Panc1 (cell line): ENCODE data around the gene PTPN2. TPM values are rescaled to one million over a fixed set of nuclear protein-coding genes. Genes with fewer than 3 reads are reported as not detected.

Source experiments
- ATAC-seq: fragments of 200-7000 bp; cut with Tn5 transposase; 2 replicates; pipeline ENCODE4 v1.9.1; 2020; ENCODE audit warnings: mild to moderate bottlenecking, moderate library complexity
- BruUV-seq: library from RNA; stranded (reverse); fragments of 400-500 nt; replicated peaks from 2 replicates; lab custom pipeline; 2021; lab: Mats Ljungman, UMichigan
- CTCF ChIA-PET: fragments of 300-600 bp; sonication (Branson Sonifier 250); formaldehyde crosslinking; loops from one replicate; lab custom pipeline; 2022; ENCODE audit warnings: antibody characterized with exemption; lab: Charles Lee
- POLR2A ChIA-PET: fragments of 300-600 bp; sonication (Branson Sonifier 250); formaldehyde crosslinking; loops from one replicate; lab custom pipeline; 2022; ENCODE audit warnings: antibody characterized with exemption; lab: Charles Lee
- DNase-seq: peaks from one replicate; pipeline ENCODE4 v3.0.0-alpha.2; 2010; ENCODE audit warnings: low read depth, low spot score
- H3K27ac ChIP-seq: 2 replicates; pipeline ENCODE4 v1.5.1; 2011; ENCODE audit warnings: mild to moderate bottlenecking, low read length, inconsistent platforms
- H3K27me3 ChIP-seq: fragments of 200-500 bp; sonication (Bioruptor generic); 2 replicates; pipeline ENCODE4 v1.6.0; 2014; ENCODE audit warnings: low read length, inconsistent platforms; ENCODE audit not compliant: control insufficient read depth, insufficient read depth
- H3K36me3 ChIP-seq: fragments of 200-500 bp; sonication (Bioruptor generic); 2 replicates; pipeline ENCODE4 v1.5.1; 2014; ENCODE audit warnings: inconsistent platforms, mild to moderate bottlenecking, low read length, moderate library complexity; ENCODE audit not compliant: control insufficient read depth, insufficient read depth
- H3K4me1 ChIP-seq: 2 replicates; pipeline ENCODE4 v1.5.1; 2011; ENCODE audit warnings: inconsistent platforms, mild to moderate bottlenecking, low read length, moderate library complexity; ENCODE audit not compliant: control insufficient read depth, insufficient read depth
- H3K4me3 ChIP-seq, 2 experiments: 2 replicates each; pipeline ENCODE4 v1.5.1; 2011 to 2012; ENCODE audit warnings: low read depth in 2 of 2, low read length in 2 of 2, mild to moderate bottlenecking in 2 of 2, inconsistent platforms in 1 of 2, moderate library complexity in 1 of 2
- H3K9me3 ChIP-seq: fragments of 200-500 bp; sonication (Bioruptor generic); 2 replicates; pipeline ENCODE4 v1.5.1; 2014; ENCODE audit warnings: low read depth, mild to moderate bottlenecking, inconsistent platforms, low read length, moderate library complexity; ENCODE audit not compliant: control insufficient read depth, insufficient read depth
- CTCF ChIP-seq: fragments of 450-650 bp; IDR thresholded peaks from 2 replicates; pipeline ENCODE4 v1.5.1; 2017; ENCODE audit warnings: mild to moderate bottlenecking
- POLR2AphosphoS5 ChIP-seq: IDR thresholded peaks from 2 replicates; pipeline ENCODE4 v1.6.1; 2012; ENCODE audit warnings: mild to moderate bottlenecking, low read depth, low read length, moderate library complexity
- SIN3A ChIP-seq: IDR thresholded peaks from 2 replicates; pipeline ENCODE4 v1.6.1; 2012; ENCODE audit warnings: low read depth, mild to moderate bottlenecking, low read length, moderate library complexity, borderline replicate concordance; ENCODE audit not compliant: insufficient read depth
- TCF7L2 ChIP-seq: IDR thresholded peaks from 2 replicates; pipeline ENCODE4 v1.6.1; 2011; ENCODE audit warnings: mild to moderate bottlenecking, low read depth, low read length, inconsistent platforms
- in situ Hi-C: cut with HindIII; loops from 2 replicates; pipeline ENCODE4 v1.10.0; 2016; ENCODE audit warnings: low sequenced_read_pairs, low pct_unique_long_range_greater_than_20kb
- intact Hi-C: fragments of 100-400 bp; cut with micrococcal nuclease; formaldehyde crosslinking; loops from one replicate; pipeline ENCODE4 v1.10.0; 2022; ENCODE audit not compliant: unreplicated experiment
- total RNA-seq: library from RNA; stranded (reverse); gene quantifications from one replicate; pipeline ENCODE4 v1.2.1, GENCODE V29; 2021; ENCODE audit not compliant: unreplicated experiment
- TF ChIP-seq, protein P1 (sequence below), 2 experiments: IDR thresholded peaks; 2 replicates each; pipeline ENCODE4 v1.6.1; 2011 to 2012; ENCODE audit warnings: low read depth in 2 of 2, control low read depth in 1 of 2, low read length in 1 of 2, mild to moderate bottlenecking in 1 of 2, moderate library complexity in 1 of 2; ENCODE audit not compliant: insufficient read depth in 1 of 2

PTPN2 gene
- total RNA-seq, 1 experiment from 2014 or later: 34.8 TPM

- Histone ChIP-seq H3K36me3 (no peaks in the 10 kb centered on the region), H3K27me3 (no peaks in the 10 kb centered on the region), H3K9me3 (no peaks in the 10 kb centered on the region), H3K27ac (no peak overlapping the region), H3K4me3 (no peak overlapping the region), H3K4me1 (no peaks in the 10 kb centered on the region)
- in situ Hi-C loops (no loop called here), intact Hi-C loops (no loop called here)
- no peak for TF ChIP-seq SIN3A
- no peak for TF ChIP-seq TCF7L2
- TF ChIP-seq CTCF: no peak
- TF ChIP-seq POLR2AphosphoS5: no peak
- TF ChIP-seq, protein P1, sequence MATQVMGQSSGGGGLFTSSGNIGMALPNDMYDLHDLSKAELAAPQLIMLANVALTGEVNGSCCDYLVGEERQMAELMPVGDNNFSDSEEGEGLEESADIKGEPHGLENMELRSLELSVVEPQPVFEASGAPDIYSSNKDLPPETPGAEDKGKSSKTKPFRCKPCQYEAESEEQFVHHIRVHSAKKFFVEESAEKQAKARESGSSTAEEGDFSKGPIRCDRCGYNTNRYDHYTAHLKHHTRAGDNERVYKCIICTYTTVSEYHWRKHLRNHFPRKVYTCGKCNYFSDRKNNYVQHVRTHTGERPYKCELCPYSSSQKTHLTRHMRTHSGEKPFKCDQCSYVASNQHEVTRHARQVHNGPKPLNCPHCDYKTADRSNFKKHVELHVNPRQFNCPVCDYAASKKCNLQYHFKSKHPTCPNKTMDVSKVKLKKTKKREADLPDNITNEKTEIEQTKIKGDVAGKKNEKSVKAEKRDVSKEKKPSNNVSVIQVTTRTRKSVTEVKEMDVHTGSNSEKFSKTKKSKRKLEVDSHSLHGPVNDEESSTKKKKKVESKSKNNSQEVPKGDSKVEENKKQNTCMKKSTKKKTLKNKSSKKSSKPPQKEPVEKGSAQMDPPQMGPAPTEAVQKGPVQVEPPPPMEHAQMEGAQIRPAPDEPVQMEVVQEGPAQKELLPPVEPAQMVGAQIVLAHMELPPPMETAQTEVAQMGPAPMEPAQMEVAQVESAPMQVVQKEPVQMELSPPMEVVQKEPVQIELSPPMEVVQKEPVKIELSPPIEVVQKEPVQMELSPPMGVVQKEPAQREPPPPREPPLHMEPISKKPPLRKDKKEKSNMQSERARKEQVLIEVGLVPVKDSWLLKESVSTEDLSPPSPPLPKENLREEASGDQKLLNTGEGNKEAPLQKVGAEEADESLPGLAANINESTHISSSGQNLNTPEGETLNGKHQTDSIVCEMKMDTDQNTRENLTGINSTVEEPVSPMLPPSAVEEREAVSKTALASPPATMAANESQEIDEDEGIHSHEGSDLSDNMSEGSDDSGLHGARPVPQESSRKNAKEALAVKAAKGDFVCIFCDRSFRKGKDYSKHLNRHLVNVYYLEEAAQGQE (IDR thresholded peaks at IDR 0.05; ENCODE audit: insufficient read depth in 1 of 2, low read depth in 2 of 2, low read length in 1 of 2): no peak
- ATAC-seq: no peak
- DNase-seq: no peak
- ChIA-PET POLR2A (no interaction called here), CTCF (no interaction called here)
- BruUV-seq: no TSS peak
Measured at GRCh38 chr18:12929477-12930083, 45.5 kb upstream of the PTPN2 start.

DNA sequence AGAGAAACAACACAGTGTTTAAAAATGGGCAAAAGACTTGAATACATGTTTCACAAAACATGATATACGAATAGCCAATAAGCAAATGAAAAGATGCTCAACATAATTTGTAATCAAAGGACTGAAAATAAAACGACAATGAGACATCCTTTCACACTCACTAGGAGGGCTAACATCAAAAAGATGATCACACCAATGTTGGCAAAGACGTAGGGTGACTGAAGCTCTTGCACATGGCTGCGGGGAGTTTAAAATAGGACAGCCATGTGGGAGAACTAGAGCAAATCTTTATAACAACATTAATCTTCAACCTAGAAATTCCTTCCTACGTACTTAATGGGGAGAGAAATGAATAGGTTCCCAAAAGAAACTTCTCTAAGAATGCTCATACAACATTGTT lies 44.6 kb upstream of the PTPN2 start:
- Histone ChIP-seq H3K4me3 (no peak overlapping the region), H3K27me3 (no peaks in the 10 kb centered on the region), H3K36me3 (no peaks in the 10 kb centered on the region), H3K9me3 (no peaks in the 10 kb centered on the region), H3K4me1 (no peaks in the 10 kb centered on the region), H3K27ac (no peak overlapping the region)
- TF ChIP-seq SIN3A (no peak), CTCF (no peak), TCF7L2 (no peak), POLR2AphosphoS5 (no peak)
- TF ChIP-seq, protein P1 (IDR thresholded peaks at IDR 0.05; ENCODE audit: insufficient read depth in 1 of 2, low read depth in 2 of 2, low read length in 1 of 2): no peak
- DNase-seq (no peak), ATAC-seq (no peak)
- in situ Hi-C loops (no loop called here), intact Hi-C loops (no loop called here)
- POLR2A ChIA-PET: no interaction called here
- no TSS peak for BruUV-seq
- CTCF ChIA-PET: interaction anchor here (0.7 kb wide), 1 partner anchor 218 kb away, joined by 11 read pairs; no protein-coding TSS in a partner anchor
